GM18508 (cell line): ENCODE data around the gene GBP4.

Source experiments
- ATAC-seq: cut with Tn5 transposase; IDR thresholded peaks from one replicate; pipeline ENCODE4 v1.9.1; 2021; ENCODE audit warnings: moderate number of reproducible peaks; ENCODE audit not compliant: insufficient read depth, unreplicated experiment

GBP4 gene

DNA sequence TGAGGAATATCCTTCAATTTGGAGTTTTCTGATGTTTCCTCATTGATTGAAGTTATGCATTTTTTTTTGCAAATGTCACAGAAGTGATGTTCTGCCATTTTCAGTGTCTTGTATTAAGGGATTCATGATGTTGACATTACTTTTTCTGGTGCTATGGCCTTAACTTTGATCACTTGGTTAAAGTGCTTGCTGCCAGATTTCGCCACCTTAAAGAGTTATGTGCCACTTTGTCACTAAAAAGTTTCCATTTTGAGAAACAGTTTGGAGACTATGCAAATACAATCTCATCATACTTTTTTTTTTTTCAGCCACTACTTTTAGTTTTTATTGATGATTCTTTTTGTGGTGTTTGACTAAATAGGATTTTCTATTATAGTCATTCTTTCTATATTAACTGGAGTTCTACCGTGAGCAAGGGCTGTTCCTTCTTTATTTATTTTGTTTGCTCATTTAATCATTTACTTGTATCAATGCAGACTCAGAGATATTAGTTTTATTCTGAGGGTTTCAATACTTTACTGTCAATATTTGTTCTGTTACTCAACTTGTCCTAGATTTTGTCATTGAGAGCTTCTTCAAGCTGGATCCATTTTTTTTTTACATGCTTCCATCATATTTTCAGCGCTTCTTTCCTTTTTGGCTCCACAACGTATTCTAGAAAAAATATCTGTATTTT, 26.1 kb downstream of the GBP4 start:
- ATAC-seq, result no peak

DNA sequence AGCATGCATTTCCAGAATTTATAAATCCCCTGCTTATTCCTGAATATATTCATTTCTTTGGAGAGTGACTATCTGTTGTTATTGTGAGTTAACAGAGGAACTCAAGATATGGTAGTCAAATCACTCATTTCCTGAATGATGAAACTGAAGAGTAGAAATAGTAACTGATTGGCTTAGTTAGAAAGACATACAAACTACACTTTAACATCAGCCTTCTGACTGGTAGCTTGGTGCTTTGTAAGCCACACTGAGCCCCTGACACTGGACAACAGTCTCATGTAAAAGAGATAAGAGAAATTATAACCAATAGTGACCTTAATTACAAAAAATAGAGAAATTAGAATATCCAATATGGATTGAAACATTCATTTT, 27.7 kb downstream of the GBP4 start:
- no peak for ATAC-seq

DNA sequence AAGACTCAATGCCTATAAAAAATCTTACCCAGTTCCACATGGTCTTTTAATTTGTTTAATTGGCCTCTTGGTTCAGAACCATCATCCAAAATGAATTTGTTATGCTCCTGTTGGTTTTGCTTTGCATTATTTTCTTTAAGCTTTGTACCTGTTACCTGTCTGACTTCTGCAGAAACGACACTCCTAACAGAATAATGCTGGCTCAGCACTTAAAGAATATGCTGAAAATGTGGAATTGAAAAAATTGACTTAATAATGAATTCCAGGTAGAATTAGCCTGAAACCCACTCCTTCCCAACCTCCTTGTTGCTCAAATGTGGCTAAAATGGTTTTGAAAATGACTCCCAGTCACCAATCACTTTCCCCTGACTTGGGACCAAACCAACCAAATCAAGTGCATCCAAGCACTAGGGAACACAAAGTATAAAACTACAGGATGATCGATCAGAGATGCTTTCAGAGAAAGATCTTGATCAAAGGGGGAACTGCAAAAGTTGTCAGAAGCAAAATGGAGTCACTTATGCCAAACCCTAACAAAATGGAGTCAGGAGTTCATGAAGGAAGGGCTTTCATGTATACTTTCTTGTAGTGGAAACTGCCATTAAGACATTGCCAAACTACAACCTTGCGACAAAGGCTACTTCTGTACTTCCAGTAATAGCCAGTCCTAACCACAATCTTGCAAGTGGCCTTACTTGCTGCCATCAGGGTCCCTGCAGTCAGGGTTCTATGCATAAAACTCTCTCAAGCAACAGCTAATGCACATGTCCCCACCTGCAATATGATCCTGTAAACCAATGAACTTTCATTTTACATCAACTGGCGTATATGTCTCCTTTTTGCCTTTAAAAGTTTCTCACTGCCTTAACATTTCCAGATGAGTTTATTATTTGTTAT, 28.3 kb downstream of the GBP4 start:
- no peak for ATAC-seq

DNA sequence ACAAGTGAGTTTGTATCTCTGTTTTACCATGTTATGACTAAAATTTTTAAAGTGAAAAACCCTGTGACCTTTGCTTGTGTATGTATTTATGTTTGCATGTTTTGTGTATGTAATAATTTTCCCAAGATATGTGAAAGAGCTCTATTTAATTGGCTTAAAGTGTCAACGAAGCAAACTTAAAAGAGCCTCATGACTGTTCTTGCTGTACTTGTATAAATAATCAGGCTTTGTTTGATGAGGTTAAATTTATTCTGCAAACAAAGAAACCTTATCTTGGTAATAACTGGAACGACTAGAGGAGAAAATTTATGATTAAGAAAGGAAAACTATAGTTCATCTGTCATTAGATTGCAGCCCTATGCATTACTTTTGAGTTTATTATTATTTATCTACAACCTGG, 29.6 kb downstream of the GBP4 start:
- ATAC-seq, result no peak

DNA sequence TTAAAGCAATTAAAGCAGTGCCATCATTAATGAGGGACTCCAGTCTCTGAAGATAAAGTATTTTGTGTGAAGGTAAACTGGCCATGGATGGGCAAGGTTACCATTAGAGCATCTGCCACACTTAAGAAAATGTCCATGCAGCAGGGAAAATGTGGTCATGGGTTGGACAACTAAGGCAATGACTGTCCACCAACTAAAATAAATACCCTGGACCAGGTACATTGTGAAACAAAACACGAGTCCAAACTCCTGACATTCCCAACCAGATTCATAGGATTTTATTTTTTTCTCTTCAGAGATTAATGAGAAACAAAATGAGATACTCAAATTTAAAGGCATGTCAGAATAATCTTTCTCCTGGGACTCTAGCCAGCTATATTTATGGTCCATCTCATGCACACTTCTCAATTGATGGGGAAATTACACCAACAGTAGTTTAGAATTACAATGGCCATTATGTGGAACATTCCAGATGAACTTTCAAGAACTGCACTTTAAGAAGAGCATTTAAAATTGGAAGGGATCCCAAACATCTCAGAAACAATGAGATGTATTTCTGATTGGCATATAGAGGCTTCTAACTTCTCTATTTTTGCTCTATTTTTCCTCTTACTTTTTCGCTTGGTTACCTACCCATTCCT, 31.0 kb downstream of the GBP4 start:
- ATAC-seq, result no peak

DNA sequence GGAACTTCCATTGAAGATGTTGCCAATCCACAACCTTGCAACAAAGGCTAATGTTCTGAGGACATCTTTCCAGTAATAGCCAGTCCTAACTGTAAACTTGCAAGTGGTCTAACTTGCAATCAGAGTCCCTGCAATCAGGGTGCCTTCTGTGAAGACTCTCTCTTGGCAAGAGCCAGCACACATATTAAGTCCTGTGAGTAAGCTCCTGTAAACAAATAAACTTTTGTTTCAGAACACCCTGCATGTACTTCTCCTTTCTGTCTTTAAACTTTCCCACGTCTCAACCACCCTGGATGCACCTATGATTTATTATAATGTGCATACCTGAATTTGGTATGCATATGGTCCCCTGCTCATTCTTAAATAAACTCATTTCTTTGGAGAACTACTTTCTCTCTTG, 32.0 kb downstream of the GBP4 start:
- ATAC-seq, result no peak

DNA sequence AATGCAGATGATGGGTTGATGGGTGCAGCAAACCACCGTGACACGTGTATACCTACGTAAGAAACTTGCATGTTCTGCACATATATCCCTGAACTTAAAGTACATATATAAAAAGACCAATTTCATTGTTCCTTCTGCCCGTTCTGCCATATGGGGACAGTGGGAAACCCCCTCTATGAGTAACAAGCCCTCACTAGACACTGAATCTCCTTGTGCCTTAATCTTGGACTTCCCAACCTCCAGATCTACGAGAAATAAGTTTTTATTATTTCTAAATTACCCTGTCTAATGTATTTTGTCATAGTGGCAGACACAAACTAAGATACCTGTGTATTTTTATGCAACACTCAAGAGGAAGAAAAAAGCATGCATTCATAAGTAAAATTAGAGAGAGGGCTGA, 32.9 kb downstream of the GBP4 start:
- no peak for ATAC-seq

DNA sequence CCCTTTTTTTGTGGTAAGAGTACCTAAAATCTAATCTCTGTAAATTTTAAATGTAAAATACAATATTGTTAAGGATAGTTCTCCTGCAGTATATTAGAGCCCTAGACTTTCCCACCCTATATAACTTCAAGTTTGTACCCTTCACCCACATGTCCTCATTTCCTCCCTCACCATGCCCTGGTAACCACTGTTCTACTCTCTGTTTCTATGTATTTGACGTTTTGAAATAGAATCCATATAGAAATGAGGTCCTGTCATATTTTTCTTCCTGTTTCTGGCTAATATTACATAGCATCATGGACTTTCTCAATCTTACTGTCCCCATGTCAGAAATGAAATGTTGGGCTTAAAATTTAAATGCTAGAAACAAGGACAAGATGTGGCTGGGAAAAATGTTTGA, 47.7 kb downstream of the GBP4 start:
- ATAC-seq, result no peak

DNA sequence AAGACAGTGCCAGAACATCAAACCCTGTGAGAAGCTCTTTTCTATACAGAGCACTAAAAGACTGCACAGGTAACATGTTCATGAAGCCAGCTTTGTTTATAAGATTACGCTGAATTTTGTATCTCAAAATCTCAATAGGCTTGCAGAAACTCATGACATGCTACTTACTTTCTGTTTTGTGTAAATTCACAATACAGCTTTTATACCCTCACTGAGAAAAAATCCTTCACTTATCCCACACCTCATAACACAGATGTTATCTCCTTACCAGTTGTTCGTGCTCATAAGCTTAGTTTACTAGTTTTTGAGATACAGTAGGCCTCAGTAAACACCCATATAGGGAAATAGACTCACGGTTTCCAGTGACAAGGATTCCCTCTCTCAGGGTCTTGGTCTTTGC, 48.8 kb downstream of the GBP4 start:
- ATAC-seq, result no peak

DNA sequence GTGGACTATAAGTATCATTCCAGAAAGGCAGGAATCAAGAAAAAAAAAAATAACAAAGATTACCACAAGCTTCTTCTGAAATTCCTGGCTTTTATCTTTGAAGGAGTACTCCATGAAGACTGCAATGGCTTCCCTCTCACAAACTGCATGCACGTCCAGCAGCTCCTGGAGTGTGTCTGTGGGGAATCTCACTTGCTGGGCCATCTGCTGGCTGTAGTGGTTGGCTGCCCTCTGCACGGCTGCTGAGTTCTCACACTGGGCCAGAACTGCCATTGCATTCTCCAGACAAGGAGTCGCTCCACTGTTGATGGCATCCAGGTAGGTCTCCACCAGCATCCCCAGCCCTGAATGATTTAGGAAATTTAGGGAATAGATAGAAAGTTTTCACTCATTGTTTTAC, 49.5 kb downstream of the GBP4 start:
- no peak for ATAC-seq

DNA sequence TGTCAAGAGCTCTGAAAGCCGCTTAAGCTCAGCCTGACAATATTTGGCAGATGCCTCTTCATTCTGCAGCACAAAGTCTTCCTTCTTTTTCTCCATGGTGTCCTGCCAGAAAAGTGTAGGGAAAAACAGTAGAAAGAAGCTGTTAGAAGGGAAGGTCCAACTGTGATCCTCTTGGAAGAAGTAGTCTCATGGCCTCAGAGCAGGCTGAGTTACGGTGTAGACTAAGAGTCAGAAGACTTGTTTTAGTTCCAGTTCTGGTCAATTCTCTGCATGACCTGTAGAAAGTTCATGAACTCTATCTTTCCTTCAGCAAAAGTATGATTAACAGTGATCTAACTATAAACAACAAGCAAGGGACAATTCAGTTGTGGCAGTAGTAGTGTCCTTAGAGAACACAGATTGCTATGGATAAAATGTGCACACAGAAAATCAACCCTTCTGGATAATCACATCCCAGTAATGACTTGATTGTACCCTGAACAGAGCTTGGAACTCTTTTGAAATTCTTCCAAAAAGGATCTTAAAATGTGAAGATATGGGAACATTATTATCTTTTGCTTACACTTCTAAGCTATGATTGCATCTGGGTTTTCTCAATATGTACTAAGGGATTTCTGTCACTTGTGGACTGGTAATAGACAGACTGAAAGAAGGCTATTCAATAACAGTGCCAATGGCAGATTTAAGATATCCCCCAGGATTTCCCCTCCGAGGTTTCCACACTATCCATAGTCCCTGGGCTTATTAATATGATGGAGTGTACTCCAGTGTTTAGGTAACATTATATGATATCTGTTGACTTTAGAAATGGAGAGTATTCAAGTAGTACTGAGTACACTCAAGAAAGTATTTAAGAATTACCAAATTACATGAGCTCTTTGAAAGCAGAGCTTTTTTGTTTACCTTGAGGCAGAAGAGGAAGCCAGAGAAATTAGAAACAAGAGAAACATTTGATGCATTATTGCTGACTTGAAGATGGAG, 50.8 kb downstream of the GBP4 start:
- no peak for ATAC-seq

DNA sequence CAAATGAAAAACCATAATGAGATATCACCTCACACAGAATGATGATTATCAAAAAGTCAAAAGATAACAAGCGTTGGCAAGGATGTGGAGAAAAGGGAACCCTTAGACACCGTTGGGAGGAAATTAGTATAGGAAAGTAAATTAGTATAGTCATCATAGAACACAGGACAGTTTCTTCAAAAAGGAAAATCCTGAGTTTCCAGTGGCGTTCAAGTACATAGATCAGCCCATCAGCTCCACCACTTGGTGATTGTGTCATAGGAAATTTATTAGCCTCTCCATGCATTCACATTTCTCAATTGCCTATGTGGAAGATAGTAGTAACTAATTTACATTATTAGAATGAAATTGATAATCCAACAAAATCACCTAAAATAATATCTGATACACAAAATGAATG, 52.0 kb downstream of the GBP4 start:
- ATAC-seq, result no peak

DNA sequence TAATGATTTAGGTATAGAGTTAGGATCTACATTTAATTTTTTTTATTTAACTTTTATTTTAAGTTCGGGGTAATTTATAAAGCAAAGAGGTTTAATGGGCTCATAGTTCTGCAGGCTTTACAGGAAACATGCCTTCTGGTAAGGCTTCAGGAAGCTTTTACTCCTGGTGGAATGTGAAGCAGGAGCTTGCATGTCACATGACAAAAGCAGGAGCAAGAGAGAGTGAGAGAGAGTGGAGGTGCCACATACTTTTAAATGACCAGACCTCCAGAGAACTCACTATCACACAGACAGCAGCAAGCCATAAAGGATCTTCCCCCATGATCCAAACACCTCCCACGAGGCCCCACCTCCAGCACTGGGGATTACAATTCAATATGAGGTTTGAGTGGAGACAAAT, 55.3 kb downstream of the GBP4 start:
- ATAC-seq, result no peak

DNA sequence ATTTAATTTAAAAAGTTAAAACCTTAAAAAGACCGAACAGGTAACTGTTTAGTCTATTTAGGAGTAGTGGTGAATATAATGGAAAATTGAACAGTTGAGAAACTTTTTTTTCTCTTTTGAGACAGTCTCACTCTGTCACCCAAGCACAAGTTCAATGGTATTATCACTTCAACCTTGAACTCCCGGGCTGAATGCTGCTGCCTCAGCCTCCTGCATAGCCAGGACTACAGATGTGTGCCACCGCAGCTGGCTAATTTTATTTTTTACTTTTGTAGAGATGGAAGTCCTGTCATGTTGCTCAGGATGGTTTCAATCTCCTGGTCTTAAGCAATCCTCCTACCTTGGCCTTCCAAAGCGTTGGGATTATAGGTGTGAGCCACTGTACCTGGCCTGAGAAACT, 56.6 kb downstream of the GBP4 start:
- ATAC-seq, result no peak

DNA sequence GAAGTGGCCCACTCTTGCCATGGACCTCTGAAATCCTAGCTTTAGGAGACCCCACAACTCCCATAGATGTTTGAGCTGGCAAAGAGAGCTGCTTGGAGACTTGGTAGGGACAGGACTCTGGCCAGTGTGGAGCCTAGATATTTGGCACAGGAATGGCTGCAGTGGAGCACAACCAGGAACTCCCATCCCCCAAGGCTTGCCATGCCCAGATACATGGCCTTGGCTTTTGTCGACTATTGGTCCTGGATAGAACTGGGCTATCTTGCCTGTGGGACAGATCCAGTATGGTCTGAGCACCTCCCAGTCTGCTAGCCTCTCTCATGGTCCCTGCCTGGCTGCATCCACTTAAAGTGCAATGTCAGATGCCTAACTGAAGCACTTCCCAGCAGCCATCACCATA, 65.0 kb downstream of the GBP4 start:
- no peak for ATAC-seq
